NCI-H524 treated with DMSO at 0.1 percent for 48 hours (cell line): ENCODE measurements around the gene UBE2QL1.
A peak's percentile ranks its signal among the peaks of the same experiment; 100 is the strongest.

ENCODE experiments used
- DNase-seq: peaks from one replicate; lab custom pipeline; 2025; lab: John Stamatoyannopoulos, UW

UBE2QL1 gene

GRCh38 chr5:6455571-6456200 is 7.0 kb downstream of the UBE2QL1 start:
- DNase-seq: peak; percentile 25

GRCh38 chr5:6456766-6457370 is 8.2 kb downstream of the UBE2QL1 start:
- DNase-seq: no peak

GRCh38 chr5:6457592-6457991 is 8.9 kb downstream of the UBE2QL1 start:
- no peak for DNase-seq

GRCh38 chr5:6458833-6459232 is 10.2 kb downstream of the UBE2QL1 start:
- DNase-seq: no peak

- DNase-seq: no peak
These were observed 11.2 kb downstream of the UBE2QL1 start for GRCh38 chr5:6459896-6460295.

GRCh38 chr5:6461006-6461405 is 12.3 kb downstream of the UBE2QL1 start:
- DNase-seq: no peak

GRCh38 chr5:6461793-6462650 is 13.4 kb downstream of the UBE2QL1 start:
- no peak for DNase-seq

GRCh38 chr5:6462671-6463070 is 14.0 kb downstream of the UBE2QL1 start:
- DNase-seq: no peak

- DNase-seq: no peak
These were observed 15.8 kb downstream of the UBE2QL1 start for GRCh38 chr5:6464441-6464840.

GRCh38 chr5:6465831-6466790 is 17.5 kb downstream of the UBE2QL1 start:
- no peak for DNase-seq

- DNase-seq: no peak
These were observed 18.4 kb downstream of the UBE2QL1 start for GRCh38 chr5:6466975-6467567.

- DNase-seq: no peak
These were observed 18.9 kb downstream of the UBE2QL1 start for GRCh38 chr5:6467591-6467990.

- no peak for DNase-seq
These were observed 19.4 kb downstream of the UBE2QL1 start for GRCh38 chr5:6468104-6468503.

GRCh38 chr5:6468870-6469269 is 20.2 kb downstream of the UBE2QL1 start:
- DNase-seq: no peak

GRCh38 chr5:6469836-6470235 is 21.2 kb downstream of the UBE2QL1 start:
- DNase-seq: no peak

GRCh38 chr5:6470672-6471071 is 22.0 kb downstream of the UBE2QL1 start:
- DNase-seq: no peak

- DNase-seq: no peak
These were observed 22.6 kb downstream of the UBE2QL1 start for GRCh38 chr5:6471252-6471651.

- DNase-seq: no peak
These were observed 24.1 kb downstream of the UBE2QL1 start for GRCh38 chr5:6472792-6473191.

GRCh38 chr5:6473284-6473683 is 24.6 kb downstream of the UBE2QL1 start:
- no peak for DNase-seq

GRCh38 chr5:6475626-6476312 is 27.1 kb downstream of the UBE2QL1 start:
- no peak for DNase-seq

GRCh38 chr5:6476313-6476661 is 27.6 kb downstream of the UBE2QL1 start:
- no peak for DNase-seq
